GM10266 (cell line): ENCODE measurements around the gene USP15.

Experiments
- DNase-seq: peaks from one replicate; pipeline ENCODE4 v3.0.0; 2012; ENCODE audit errors: extremely low spot score
- TF ChIP-seq, protein P1 (sequence below): IDR thresholded peaks from 2 replicates; pipeline ENCODE4 v1.5.1; 2012; ENCODE audit warnings: mild to moderate bottlenecking, low read depth; ENCODE audit not compliant: control insufficient read depth, insufficient read depth; ENCODE audit errors: missing control alignments

Gene USP15

GRCh38 chr12:62259993-62260732 lies at the start of gene USP15:
Gene USP15, plus strand, starts transcription at chr12:62260404. Its CDS starts 11 bp downstream, at chr12:62260415.
- TF ChIP-seq, protein P1, sequence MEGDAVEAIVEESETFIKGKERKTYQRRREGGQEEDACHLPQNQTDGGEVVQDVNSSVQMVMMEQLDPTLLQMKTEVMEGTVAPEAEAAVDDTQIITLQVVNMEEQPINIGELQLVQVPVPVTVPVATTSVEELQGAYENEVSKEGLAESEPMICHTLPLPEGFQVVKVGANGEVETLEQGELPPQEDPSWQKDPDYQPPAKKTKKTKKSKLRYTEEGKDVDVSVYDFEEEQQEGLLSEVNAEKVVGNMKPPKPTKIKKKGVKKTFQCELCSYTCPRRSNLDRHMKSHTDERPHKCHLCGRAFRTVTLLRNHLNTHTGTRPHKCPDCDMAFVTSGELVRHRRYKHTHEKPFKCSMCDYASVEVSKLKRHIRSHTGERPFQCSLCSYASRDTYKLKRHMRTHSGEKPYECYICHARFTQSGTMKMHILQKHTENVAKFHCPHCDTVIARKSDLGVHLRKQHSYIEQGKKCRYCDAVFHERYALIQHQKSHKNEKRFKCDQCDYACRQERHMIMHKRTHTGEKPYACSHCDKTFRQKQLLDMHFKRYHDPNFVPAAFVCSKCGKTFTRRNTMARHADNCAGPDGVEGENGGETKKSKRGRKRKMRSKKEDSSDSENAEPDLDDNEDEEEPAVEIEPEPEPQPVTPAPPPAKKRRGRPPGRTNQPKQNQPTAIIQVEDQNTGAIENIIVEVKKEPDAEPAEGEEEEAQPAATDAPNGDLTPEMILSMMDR = peak; percentile 70
- peak; percentile 80 for DNase-seq

GRCh38 chr12:62210422-62210821 lies 49.8 kb upstream of the USP15 start:
- peak; percentile 19 for DNase-seq
- TF ChIP-seq, protein P1 = peak; percentile 79

GRCh38 chr12:62211510-62211909 lies 48.7 kb upstream of the USP15 start:
- no peak for DNase-seq
- TF ChIP-seq, protein P1 = no peak

DNA sequence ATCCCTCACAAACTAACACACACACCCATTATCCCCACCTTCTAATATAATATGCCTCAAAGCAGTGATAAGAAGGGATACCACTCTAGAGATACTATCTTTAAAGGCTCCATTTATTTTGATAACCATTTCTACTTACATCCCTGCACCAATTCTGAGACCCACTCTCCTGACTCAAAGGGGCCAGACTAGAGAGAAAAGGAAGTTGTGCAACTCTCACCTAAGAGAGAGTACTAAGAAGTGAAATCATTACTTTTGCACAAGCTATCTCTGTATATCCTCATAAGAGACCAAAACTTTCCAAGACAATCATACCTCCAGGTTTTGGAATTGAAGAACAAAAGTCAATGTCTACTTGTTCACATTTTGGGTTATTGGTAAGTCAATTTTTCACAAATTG lies 45.4 kb upstream of the USP15 start:
- no peak for DNase-seq
- TF ChIP-seq, protein P1 = no peak

DNA sequence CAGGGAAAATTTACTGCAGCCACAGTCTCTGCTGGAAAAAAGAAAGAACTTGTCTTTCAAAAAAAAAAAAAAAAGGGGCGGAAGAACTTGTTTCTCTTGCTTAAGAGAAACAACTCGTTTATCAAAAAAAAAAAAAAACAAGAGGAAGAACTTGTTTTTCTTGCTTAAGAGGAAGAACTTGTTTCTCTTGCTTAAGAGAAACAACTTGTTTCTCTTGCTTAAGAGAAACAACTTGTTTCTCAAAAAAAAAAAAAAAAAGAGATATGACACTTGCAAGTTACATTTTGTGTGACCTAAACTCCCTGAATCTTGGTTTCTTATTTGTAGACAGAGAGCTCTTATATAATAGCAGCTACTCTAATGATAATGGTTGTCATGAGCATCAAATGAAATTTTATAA lies 44.7 kb upstream of the USP15 start:
- no peak for DNase-seq
- TF ChIP-seq, protein P1 = no peak

GRCh38 chr12:62217466-62218194 lies 42.6 kb upstream of the USP15 start:
- DNase-seq = no peak
- TF ChIP-seq, protein P1 = no peak

DNA sequence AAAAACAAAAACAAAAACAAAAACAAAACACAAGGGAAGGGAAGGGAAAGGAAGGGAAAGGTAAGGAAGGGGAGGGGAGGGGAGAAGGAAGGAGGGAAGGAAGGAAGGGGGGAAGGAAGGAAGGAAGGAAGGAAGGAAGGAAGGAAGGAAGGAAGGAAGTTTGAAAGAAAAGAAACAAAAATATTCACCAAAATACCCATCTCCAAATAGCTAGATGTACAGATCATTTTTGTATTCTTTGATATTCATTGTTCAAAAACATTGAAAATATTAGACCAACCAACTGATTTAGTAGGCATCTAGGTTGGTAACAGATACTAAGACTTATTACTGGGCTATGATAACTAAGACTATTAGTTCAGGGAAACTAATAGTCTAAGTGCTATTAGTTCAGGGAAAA lies 39.1 kb upstream of the USP15 start:
- TF ChIP-seq, protein P1 = no peak
- DNase-seq = no peak
